Endothelial cell of hepatic sinusoid (primary cell): Measurements from ENCODE around the gene CHST11.

ENCODE experiments used
- in situ Hi-C: cut with HindIII; loops from 2 replicates; pipeline ENCODE4 v1.10.0; 2017; ENCODE audit warnings: low sequenced_read_pairs

CHST11 gene

DNA sequence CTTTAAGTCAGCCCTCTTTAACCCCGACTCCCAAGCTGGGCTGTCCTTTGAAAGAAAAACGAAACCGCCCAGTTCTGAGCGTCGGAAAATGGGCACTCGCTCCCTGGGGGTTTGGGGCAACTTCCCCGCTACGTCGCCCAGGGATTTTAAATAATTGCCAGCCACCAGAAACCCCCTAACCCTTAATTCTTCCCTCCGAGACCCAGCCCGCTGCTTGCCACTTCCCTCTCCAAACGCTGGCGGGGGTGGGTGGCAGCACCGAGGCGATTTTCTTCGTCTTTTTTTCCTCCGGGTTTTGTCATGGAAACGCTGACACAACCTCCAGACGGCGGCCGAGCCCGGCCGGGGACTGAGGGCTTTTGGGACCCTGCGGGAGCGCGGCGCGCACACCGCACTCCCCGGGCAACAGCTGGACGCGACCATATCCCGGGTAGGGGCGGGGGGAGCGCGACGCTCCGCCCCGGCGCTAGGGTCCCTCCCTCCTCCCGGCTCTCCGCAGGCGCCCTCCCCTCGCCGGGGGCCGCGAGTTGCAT, at the start of gene CHST11:
TSS of gene CHST11 (plus strand) at position 532 of the 533 bp plus-strand sequence.
- in situ Hi-C loops: loop anchor here (5.0 kb wide), 1 partner anchor 51 kb away; no protein-coding TSS in a partner anchor

DNA sequence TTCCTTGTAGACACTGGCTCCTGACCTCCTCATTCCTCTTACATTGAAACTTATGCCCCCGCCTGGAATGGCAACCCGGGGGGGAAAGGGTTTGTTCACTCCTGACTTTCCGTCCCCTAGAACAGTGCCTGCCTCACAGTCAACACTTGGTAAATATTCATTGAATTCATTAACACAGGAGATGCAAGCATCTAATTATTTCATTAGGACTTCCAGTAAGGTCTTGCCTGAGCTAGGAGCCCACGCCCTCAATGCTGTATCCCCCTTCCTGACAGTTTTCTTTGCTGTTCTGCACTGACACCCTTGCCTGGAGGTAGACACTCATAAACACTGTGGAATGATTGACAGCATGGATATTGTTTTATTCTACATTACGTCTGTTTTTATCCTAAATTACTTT, 49.3 kb upstream of the CHST11 start:
- in situ Hi-C loops: loop anchor here (10.0 to 25.0 kb wide), 2 partner anchors 107 to 430 kb away; no protein-coding TSS in a partner anchor

GRCh38 chr12:104407922-104408321, 48.8 kb upstream of the CHST11 start:
- in situ Hi-C loops: loop anchor here (10.0 to 25.0 kb wide), 2 partner anchors 107 to 429 kb away; no protein-coding TSS in a partner anchor

GRCh38 chr12:104410326-104410725, 46.4 kb upstream of the CHST11 start:
- in situ Hi-C loops: loop anchor here (25.0 kb wide), 1 partner anchor 427 kb away; no protein-coding TSS in a partner anchor

- in situ Hi-C loops: loop anchor here (25.0 kb wide), 1 partner anchor 427 kb away; no protein-coding TSS in a partner anchor
Measured at GRCh38 chr12:104410786-104411185, 46.0 kb upstream of the CHST11 start.

DNA sequence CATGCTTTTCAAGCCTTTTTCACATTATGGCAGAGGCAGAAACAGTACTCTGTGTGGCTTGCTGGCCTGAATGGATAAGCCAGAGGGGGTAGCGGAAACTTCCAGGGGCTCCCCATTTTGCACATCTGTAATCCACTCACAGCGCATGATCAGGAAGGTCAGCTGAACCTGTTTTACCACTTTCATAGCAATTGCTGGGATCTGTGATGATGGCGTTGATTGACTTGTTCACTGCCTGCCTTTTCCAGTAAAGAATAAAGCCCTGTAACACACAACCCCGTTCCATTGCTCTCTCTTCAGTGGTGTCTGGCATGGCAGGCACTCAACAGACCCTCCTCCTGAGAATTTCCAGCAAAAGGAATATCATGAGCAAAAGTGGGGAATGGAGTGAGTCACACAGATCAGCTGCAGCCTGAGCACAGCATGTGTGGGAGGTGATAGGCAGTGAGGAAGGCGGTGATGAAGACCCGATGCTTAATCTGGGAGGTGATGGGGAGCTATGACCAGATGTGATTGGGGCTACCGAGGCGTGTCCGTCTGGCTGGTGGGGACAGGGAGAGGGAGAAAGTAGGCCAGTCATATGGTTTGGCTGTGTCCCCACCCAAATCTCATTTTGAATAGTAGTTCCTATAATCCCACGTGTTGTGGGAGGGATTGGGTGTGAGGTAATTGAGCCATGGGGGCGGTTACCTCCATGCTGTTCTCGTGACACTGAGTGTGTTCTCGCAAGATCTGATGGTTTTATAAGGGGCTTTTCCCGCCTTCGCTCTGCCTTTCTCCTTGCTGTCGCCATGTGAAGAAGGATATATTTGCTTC, 44.7 kb upstream of the CHST11 start:
- in situ Hi-C loops: loop anchor here (25.0 kb wide), 1 partner anchor 425 kb away; no protein-coding TSS in a partner anchor

DNA sequence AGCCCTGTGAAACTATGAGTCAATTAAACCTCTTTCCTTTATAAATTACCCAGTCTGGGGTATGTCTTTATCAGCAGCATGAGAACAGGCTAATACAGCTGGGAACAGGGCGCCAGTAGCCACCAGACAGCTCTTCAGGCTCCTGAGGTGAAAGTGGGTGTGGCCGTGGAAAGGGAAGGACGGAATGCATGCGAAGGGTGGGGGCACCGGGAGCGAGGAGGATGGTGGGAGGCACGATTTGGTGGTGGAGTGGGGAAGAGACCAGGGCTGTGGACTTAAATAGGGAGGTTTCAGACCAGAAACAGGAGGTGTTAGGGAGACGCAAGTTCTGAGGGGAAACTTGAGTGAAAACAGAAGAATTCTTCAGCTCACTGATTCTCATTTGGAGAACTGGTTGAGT, 44.1 kb upstream of the CHST11 start:
- in situ Hi-C loops: loop anchor here (25.0 kb wide), 1 partner anchor 425 kb away; no protein-coding TSS in a partner anchor

GRCh38 chr12:104413330-104413729, 43.4 kb upstream of the CHST11 start:
- in situ Hi-C loops: loop anchor here (25.0 kb wide), 1 partner anchor 424 kb away; no protein-coding TSS in a partner anchor

DNA sequence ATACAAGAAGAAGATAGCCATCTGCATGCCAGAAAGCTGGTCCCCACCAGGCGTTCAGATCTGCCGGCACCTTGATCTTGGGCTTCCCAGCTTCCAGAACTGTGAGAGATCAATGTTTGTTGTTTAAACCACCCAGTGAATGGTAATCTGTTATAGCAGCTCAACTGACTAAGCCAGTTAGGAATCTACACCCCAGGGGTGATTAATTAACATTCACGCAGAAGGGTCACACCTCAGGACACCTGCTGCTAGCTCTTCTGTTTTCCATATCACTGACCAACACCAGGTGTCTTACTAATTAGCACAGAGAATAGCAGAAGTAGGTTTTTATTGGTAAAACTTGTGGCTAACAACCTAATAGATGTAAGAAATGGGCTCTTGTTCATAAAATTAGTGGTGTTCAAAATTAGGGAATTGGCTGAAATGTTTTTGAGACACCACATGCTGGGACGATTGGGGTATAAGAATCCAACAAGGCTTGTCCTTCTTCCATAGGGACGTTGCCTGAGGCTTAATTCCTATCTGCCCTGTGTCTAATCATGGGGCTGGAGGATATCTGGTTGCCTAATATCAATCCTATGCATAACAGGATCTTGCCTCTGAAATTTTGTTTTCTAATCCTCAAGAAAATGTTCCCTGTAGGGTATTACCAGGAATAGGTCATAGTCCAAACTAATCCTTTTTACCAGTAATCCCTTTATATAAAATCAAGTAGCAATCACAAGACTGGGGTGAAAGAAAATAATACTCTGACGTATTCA, 42.0 kb upstream of the CHST11 start:
- in situ Hi-C loops: loop anchor here (25.0 kb wide), 1 partner anchor 423 kb away; no protein-coding TSS in a partner anchor

GRCh38 chr12:104415342-104415980, 41.3 kb upstream of the CHST11 start:
- in situ Hi-C loops: loop anchor here (25.0 kb wide), 1 partner anchor 422 kb away; no protein-coding TSS in a partner anchor

- in situ Hi-C loops: loop anchor here (25.0 kb wide), 1 partner anchor 421 kb away; no protein-coding TSS in a partner anchor
Measured at GRCh38 chr12:104416136-104416535, 40.6 kb upstream of the CHST11 start.

GRCh38 chr12:104416585-104416984, 40.2 kb upstream of the CHST11 start:
- in situ Hi-C loops: loop anchor here (25.0 kb wide), 1 partner anchor 421 kb away; no protein-coding TSS in a partner anchor

- in situ Hi-C loops: loop anchor here (25.0 kb wide), 1 partner anchor 418 kb away; no protein-coding TSS in a partner anchor
Measured at GRCh38 chr12:104419717-104420116, 37.0 kb upstream of the CHST11 start.

- in situ Hi-C loops: loop anchor here (25.0 kb wide), 1 partner anchor 416 kb away; no protein-coding TSS in a partner anchor
Measured at GRCh38 chr12:104420868-104421267, 35.9 kb upstream of the CHST11 start.

GRCh38 chr12:104421343-104421742, 35.4 kb upstream of the CHST11 start:
- in situ Hi-C loops: loop anchor here (25.0 kb wide), 1 partner anchor 416 kb away; no protein-coding TSS in a partner anchor

DNA sequence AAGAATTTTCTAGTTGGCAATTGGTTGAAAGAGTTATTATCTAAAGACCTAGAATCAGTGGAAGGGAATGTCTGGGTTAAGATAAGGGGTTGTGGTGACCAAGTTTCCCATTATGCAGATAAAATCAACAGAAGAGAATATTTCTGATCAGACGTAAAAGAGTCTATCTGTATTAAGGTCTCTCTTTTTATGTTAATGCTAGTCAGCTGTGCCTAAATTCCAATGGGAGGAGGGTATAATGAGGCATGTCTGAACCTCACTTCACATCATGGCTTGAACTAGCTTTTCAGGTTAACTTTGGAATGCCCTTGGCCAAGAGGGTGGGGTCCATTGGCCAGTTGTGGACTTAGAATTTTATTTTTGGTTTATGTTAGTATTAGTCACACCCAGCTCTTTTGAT, 34.3 kb upstream of the CHST11 start:
- in situ Hi-C loops: loop anchor here (25.0 kb wide), 1 partner anchor 415 kb away; no protein-coding TSS in a partner anchor

DNA sequence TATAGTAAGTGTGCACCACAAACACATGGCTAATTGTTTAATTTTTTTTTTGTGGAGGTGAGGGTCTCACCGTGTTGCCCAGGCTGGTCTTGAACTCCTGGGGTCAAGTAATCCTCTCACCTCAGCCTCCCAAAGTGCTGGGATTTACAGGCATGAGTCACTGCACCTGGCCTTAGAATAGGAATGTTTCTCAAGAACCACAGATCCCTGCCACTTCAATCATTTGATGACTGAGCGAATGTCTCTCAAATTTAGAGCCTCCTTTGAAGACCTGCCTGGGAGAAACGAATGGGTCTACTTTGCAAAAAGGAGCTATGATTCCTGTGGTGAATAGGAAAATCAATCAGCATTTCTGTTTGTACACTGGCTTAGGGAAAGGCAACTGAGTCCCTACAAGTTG, 33.5 kb upstream of the CHST11 start:
- in situ Hi-C loops: loop anchor here (25.0 kb wide), 1 partner anchor 414 kb away; no protein-coding TSS in a partner anchor

DNA sequence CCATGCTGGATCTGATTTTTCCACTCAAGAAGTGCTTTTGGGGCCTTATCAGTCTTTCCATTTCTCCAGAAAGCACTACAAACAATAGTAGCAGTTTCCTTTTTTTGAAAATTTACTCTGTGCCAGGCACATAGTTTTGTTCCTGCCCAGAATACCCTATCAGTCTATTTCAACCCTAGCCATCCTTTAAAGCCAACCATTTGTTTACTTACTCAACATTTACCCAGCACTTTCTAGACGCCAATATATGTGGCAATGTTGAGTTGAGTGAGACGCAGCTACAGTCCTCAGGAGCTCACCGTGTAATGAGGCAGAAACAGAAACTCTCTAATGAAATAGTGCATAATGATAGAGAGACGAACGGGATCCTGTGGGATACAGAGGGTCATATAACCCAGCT, 32.9 kb upstream of the CHST11 start:
- in situ Hi-C loops: loop anchor here (25.0 kb wide), 1 partner anchor 413 kb away; no protein-coding TSS in a partner anchor

- in situ Hi-C loops: loop anchor here (25.0 kb wide), 1 partner anchor 412 kb away; no protein-coding TSS in a partner anchor
Measured at GRCh38 chr12:104424955-104425354, 31.8 kb upstream of the CHST11 start.

DNA sequence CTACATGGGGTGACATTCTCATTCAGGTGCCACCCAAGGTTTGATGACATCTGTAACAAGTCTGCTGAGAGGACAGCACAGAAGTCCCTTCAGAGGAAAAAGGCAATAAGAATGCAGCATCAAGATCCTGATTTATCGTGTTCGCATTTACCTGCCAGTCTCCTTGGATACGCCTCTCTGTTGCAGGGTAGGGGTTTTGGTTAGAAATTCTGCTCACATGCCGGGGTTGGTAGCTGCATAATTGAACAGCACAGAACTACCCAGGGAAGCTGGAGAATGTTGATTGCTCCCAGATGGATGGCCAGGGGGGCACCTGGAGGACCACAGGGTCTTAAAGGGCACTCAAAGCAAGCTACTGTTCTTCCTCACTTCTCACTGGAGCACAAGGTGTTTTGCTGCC, 31.1 kb upstream of the CHST11 start:
- in situ Hi-C loops: no loop called here
